GM12891 (cell line): ENCODE measurements around the gene MTX3.

Experiments
- PAX5 ChIP-seq: IDR thresholded peaks from 2 replicates; pipeline ENCODE4 v1.6.1; 2011; ENCODE audit warnings: low read length, moderate library complexity, mild to moderate bottlenecking; ENCODE audit not compliant: insufficient read depth, severe bottlenecking
- POLR2A ChIP-seq: IDR thresholded peaks from 2 replicates; pipeline ENCODE4 v1.6.1; 2011; ENCODE audit warnings: low read depth, low read length, control low read depth
- POLR2AphosphoS5 ChIP-seq: IDR thresholded peaks from 2 replicates; pipeline ENCODE4 v1.6.1; 2011; ENCODE audit warnings: low read depth, low read length, control low read depth
- POU2F2 ChIP-seq: IDR thresholded peaks from 2 replicates; pipeline ENCODE4 v1.6.1; 2011; ENCODE audit warnings: low read depth, mild to moderate bottlenecking, control low read depth, low read length, moderate library complexity
- SPI1 ChIP-seq: IDR thresholded peaks from 2 replicates; pipeline ENCODE4 v1.6.1; 2011; ENCODE audit warnings: low read depth, low read length, control low read depth
- TAF1 ChIP-seq: IDR thresholded peaks from 2 replicates; pipeline ENCODE4 v1.6.1; 2011; ENCODE audit warnings: low read depth, low read length, control low read depth

DNA sequence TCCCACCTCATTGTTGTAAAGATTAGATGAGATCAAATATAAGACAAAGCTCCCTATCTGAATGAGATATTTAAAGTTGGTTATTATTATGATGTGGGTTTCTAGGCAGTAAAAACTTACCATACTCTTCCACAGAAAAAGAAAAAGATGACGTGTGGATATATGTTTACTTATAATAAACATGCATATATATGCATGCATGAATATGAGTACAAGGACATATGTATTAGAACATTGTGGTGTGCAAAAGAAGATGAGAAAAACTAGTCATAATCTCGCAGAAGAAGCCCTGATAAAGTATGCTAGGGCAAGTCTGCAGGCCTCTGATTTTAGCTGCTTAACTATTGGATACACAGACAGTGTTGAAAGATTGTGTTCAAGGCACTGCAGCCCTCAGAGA, 34.0 kb upstream of the MTX3 start:
- TF ChIP-seq POLR2A (no peak), POU2F2 (no peak), SPI1 (no peak), POLR2AphosphoS5 (no peak), TAF1 (no peak), PAX5 (no peak)
